Stimulated activated CD8-positive, alpha-beta memory T cell treated with anti-CD3 and anti-CD28 coated beads, Interleukin-2, amount 100 ng/mL, for 48 hours (primary cell): ENCODE data around the gene SPIN2B.

ENCODE experiments used
- DNase-seq, 2 donors: peaks; one replicate each; pipeline ENCODE4 v3.0.0-alpha.2; 2020; ENCODE audit warnings: low read depth in 2 of 2

SPIN2B gene

GRCh38 chrX:57070185-57070984 lies 51.0 kb downstream of the SPIN2B start:
- DNase-seq: no peak
